PC-3 (cell line): ENCODE data around the gene NADK. TPM values are rescaled to one million over a fixed set of nuclear protein-coding genes. Genes with fewer than 3 reads are reported as not detected.
A peak's percentile ranks its signal among the peaks of the same experiment; 100 is the strongest.

Experiments
- ATAC-seq: fragments of 200-7000 bp; cut with Tn5 transposase; 2 replicates; pipeline ENCODE4 v1.9.1; 2020; ENCODE audit warnings: mild to moderate bottlenecking, moderate library complexity
- BruUV-seq: library from RNA; stranded (reverse); fragments of 400-500 nt; replicated peaks from 2 replicates; lab custom pipeline; 2021; lab: Mats Ljungman, UMichigan
- CTCF ChIA-PET: fragments of 300-600 bp; sonication (Branson Sonifier 250); formaldehyde crosslinking; loops from one replicate; lab custom pipeline; 2022; ENCODE audit warnings: antibody characterized with exemption; lab: Charles Lee
- POLR2A ChIA-PET: fragments of 300-600 bp; sonication (Branson Sonifier 250); formaldehyde crosslinking; loops from one replicate; lab custom pipeline; 2022; ENCODE audit warnings: antibody characterized with exemption; ENCODE audit not compliant: unreplicated experiment; lab: Charles Lee
- DNase-seq: peaks from one replicate; pipeline ENCODE4 v3.0.0-alpha.2; 2015
- H2AFZ ChIP-seq: fragments of 300-600 bp; sonication (generic); 2 replicates; pipeline ENCODE4 v1.6.0; 2016; ENCODE audit warnings: antibody characterized with exemption, low read length
- H3F3A ChIP-seq: fragments of 300-600 bp; sonication (generic); one replicate; pipeline ENCODE4 v1.6.0; 2017; ENCODE audit warnings: antibody characterized with exemption, low read length, control low read depth, mild to moderate bottlenecking; ENCODE audit not compliant: unreplicated experiment
- H3K27ac ChIP-seq: fragments of 300-600 bp; sonication (generic); 2 replicates; pipeline ENCODE4 v1.5.1; 2016; ENCODE audit warnings: mild to moderate bottlenecking, low read length
- H3K27me3 ChIP-seq: fragments of 300-600 bp; sonication (generic); 2 replicates; pipeline ENCODE4 v1.6.1; 2016; ENCODE audit warnings: low read length, mixed read lengths
- H3K36me3 ChIP-seq: fragments of 300-600 bp; sonication (generic); 2 replicates; pipeline ENCODE4 v1.6.1; 2016; ENCODE audit warnings: low read depth, mixed run types, low read length, mixed read lengths
- H3K4me1 ChIP-seq: fragments of 300-600 bp; sonication (generic); 2 replicates; pipeline ENCODE4 v1.5.1; 2016; ENCODE audit warnings: low read length; ENCODE audit not compliant: insufficient read depth
- H3K4me2 ChIP-seq: fragments of 300-600 bp; sonication (generic); 2 replicates; pipeline ENCODE4 v1.6.0; 2016; ENCODE audit warnings: low read length
- H3K4me3 ChIP-seq: fragments of 300-600 bp; sonication (generic); 2 replicates; pipeline ENCODE4 v1.5.1; 2016; ENCODE audit warnings: mild to moderate bottlenecking, low read length, mixed read lengths
- H3K79me2 ChIP-seq: fragments of 300-600 bp; sonication (generic); 2 replicates; pipeline ENCODE4 v1.6.1; 2017; ENCODE audit warnings: low read length, mixed read lengths
- H3K9ac ChIP-seq: fragments of 300-600 bp; sonication (generic); 2 replicates; pipeline ENCODE4 v1.6.0; 2016; ENCODE audit warnings: mild to moderate bottlenecking, low read length
- H3K9me2 ChIP-seq: fragments of 300-600 bp; sonication (generic); replicated peaks from 2 replicates; pipeline ENCODE4 v1.6.1; 2016; ENCODE audit warnings: mixed run types, low read length, mixed read lengths
- H3K9me3 ChIP-seq: fragments of 300-600 bp; sonication (generic); 2 replicates; pipeline ENCODE4 v1.6.1; 2016; ENCODE audit warnings: low read length, mixed read lengths
- H4K20me1 ChIP-seq: fragments of 300-600 bp; sonication (generic); 2 replicates; pipeline ENCODE4 v1.6.1; 2016; ENCODE audit warnings: low read length, mixed read lengths
- EZH2 ChIP-seq: fragments of 300-600 bp; sonication (generic); IDR thresholded peaks from one replicate; pipeline ENCODE4 v1.6.1; 2017; ENCODE audit warnings: antibody characterized with exemption, mild to moderate bottlenecking, low read length; ENCODE audit not compliant: unreplicated experiment
- EZH2phosphoT487 ChIP-seq: fragments of 300-600 bp; sonication (generic); IDR thresholded peaks from 2 replicates; pipeline ENCODE4 v1.6.1; 2018; ENCODE audit warnings: mild to moderate bottlenecking, antibody characterized with exemption, low read length, borderline replicate concordance
- intact Hi-C: fragments of 100-400 bp; cut with micrococcal nuclease; formaldehyde crosslinking; loops from 2 replicates; pipeline ENCODE4 v1.9.0; 2023
- total RNA-seq: library from RNA; depleted of rRNA; stranded (reverse); fragments of >200 nt; gene quantifications from 2 replicates; pipeline ENCODE4 v1.2.3, GENCODE V29; 2014
- TF ChIP-seq, protein P1 (sequence below): fragments of 300-600 bp; sonication (generic); conservative IDR thresholded peaks from 2 replicates; pipeline ENCODE4 v1.5.1; 2017; ENCODE audit warnings: antibody characterized with exemption, low read depth, mild to moderate bottlenecking, low read length

Gene NADK
- total RNA-seq, 1 experiment from 2014 or later = 130 TPM

DNA sequence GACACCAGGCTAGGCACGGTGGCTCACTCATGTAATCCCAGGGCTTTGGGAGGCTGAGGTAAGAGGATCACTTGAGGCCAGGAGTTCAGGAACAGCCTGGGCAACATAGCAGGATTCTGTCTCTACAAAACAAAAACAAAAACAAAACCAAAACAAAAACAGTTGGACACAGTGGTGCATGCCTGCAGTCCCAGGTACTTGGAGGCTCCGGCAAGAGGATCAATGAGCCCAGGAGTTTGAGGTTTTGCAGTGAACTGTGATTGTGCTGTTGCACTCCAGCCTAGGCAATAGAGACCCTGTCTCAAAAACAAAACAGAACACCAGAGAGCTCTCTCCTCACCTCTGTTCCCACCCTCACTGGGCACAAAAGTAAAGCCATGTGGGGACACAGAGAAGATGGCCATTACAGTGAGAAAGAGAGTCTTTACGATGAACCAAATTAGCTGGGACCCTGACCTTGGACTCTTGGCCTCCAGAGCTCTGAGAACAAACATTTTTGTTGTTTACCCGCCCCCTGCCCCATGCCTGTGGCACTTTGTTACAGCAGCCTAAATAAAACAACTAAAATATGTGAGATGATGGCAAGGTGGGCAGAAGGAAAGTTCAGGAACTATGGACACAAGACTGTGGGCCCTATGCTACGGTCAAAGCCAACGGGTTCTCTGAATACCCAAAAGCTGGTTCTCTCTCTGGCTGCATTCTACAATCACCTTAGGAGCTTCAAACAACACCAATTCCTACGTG, 9.8 kb downstream of the NADK start:
- TF ChIP-seq, protein P1, sequence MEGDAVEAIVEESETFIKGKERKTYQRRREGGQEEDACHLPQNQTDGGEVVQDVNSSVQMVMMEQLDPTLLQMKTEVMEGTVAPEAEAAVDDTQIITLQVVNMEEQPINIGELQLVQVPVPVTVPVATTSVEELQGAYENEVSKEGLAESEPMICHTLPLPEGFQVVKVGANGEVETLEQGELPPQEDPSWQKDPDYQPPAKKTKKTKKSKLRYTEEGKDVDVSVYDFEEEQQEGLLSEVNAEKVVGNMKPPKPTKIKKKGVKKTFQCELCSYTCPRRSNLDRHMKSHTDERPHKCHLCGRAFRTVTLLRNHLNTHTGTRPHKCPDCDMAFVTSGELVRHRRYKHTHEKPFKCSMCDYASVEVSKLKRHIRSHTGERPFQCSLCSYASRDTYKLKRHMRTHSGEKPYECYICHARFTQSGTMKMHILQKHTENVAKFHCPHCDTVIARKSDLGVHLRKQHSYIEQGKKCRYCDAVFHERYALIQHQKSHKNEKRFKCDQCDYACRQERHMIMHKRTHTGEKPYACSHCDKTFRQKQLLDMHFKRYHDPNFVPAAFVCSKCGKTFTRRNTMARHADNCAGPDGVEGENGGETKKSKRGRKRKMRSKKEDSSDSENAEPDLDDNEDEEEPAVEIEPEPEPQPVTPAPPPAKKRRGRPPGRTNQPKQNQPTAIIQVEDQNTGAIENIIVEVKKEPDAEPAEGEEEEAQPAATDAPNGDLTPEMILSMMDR = no peak
- TF ChIP-seq EZH2phosphoT487 (no peak), EZH2 (no peak)
- Histone ChIP-seq H3K9me3 (peaks cover 6% of the 10 kb centered on the region), H3K4me1 (peaks cover 10% of the 10 kb centered on the region), H2AFZ (no peak overlapping the region), H3K9ac (no peak overlapping the region), H3F3A (no peaks in the 10 kb centered on the region), H4K20me1 (no peaks in the 10 kb centered on the region), H3K9me2 (no peaks in the 10 kb centered on the region), H3K4me3 (no peak overlapping the region), H3K4me2 (no peak overlapping the region), H3K79me2 (peaks cover 96% of the 10 kb centered on the region), H3K27me3 (no peaks in the 10 kb centered on the region), H3K36me3 (peaks cover 42% of the 10 kb centered on the region), H3K27ac (no peak overlapping the region)
- intact Hi-C loops = no loop called here
- ATAC-seq = no peak
- DNase-seq = no peak
- POLR2A ChIA-PET = no interaction called here
- CTCF ChIA-PET = no interaction called here
- BruUV-seq = no TSS peak

GRCh38 chr1:1764876-1765470, 13.3 kb downstream of the NADK start:
- no peak for ATAC-seq
- Histone ChIP-seq H3K36me3 (peaks cover 39% of the 10 kb centered on the region), H2AFZ (no peak overlapping the region), H3K4me2 (no peak overlapping the region), H3K4me3 (no peak overlapping the region), H3K79me2 (peaks cover 90% of the 10 kb centered on the region), H3F3A (no peaks in the 10 kb centered on the region), H3K27ac (no peak overlapping the region), H3K9me2 (no peaks in the 10 kb centered on the region), H3K9ac (no peak overlapping the region), H3K9me3 (no peaks in the 10 kb centered on the region), H3K27me3 (no peaks in the 10 kb centered on the region), H3K4me1 (peaks cover 22% of the 10 kb centered on the region), H4K20me1 (peaks cover 11% of the 10 kb centered on the region)
- ChIA-PET CTCF (no interaction called here), POLR2A (no interaction called here)
- intact Hi-C loops = no loop called here
- TF ChIP-seq EZH2 (no peak), EZH2phosphoT487 (no peak)
- TF ChIP-seq, protein P1 = no peak
- peak; percentile 1 for DNase-seq
- BruUV-seq = no TSS peak
